Mucosa of descending colon (tissue), 3 donors: Measurements from ENCODE around the gene GALNTL6. TPM values are rescaled to one million over a fixed set of nuclear protein-coding genes. Genes with fewer than 3 reads are reported as not detected.

Source experiments
- ATAC-seq: fragments of 200-7000 bp; cut with Tn5 transposase; one replicate; pipeline ENCODE4 v1.9.1; 2020; ENCODE audit warnings: mild to moderate bottlenecking, moderate library complexity
- DNase-seq, 3 donors: peaks; one replicate each; pipeline ENCODE4 v3.0.0-alpha.2; 2020
- H3K36me3 ChIP-seq: fragments of 200-600 bp; one replicate; pipeline ENCODE4 v1.8.0; 2021; ENCODE audit warnings: low read depth, mild to moderate bottlenecking
- H3K4me1 ChIP-seq: fragments of 200-600 bp; one replicate; pipeline ENCODE4 v1.8.0; 2021; ENCODE audit warnings: low read depth, mild to moderate bottlenecking
- H3K4me3 ChIP-seq: fragments of 200-600 bp; one replicate; pipeline ENCODE4 v1.8.0; 2021; ENCODE audit warnings: mild to moderate bottlenecking
- H3K9me3 ChIP-seq: fragments of 200-600 bp; one replicate; pipeline ENCODE4 v1.8.0; 2021; ENCODE audit warnings: mild to moderate bottlenecking
- CTCF ChIP-seq: fragments of 200-600 bp; IDR thresholded peaks from one replicate; pipeline ENCODE4 v1.8.0; 2022; ENCODE audit warnings: antibody characterized with exemption, mild to moderate bottlenecking
- intact Hi-C, 2 donors: fragments of 100-400 bp; cut with DNase I in 1 of 2; cut with micrococcal nuclease in 1 of 2; formaldehyde crosslinking; loops; one replicate each; pipeline versions ENCODE4 v1.11.0 to v1.11.1; 2022; cut with DNase I, micrococcal nuclease
- total RNA-seq, 3 donors: library from RNA; stranded (reverse); fragmentation: NEBNext Ultra II Directional in 2 of 3; extraction: Animal tissue kit (Norgen Biotek cat#: 25700) in 2 of 3; gene quantifications; one replicate each; pipeline versions ENCODE4 v1.2.1 to v1.2.4, GENCODE V29; 2021 to 2023
- donor health status: DM: no; HTN: no; CAD: no; lungs with moderate emphysema.
- donor health status: DM: no; HTN: no; CAD: no.
- donor health status: DM: no; HTN: yes; CAD: no.

The GALNTL6 gene
- total RNA-seq, 3 donors from 2014 or later: 0.12 to 0.27 (median 0.19) TPM

GRCh38 chr4:172998527-172999469, 1185.6 kb downstream of the GALNTL6 start:
- Histone ChIP-seq H3K4me1 (peaks cover 13% of the 10 kb centered on the region), H3K4me3 (no peak overlapping the region), H3K36me3 (no peaks in the 10 kb centered on the region), H3K9me3 (no peaks in the 10 kb centered on the region)
- intact Hi-C loops: no loop called here
- ATAC-seq (peak; percentile 90), DNase-seq (peak in 1 of 3 donors; percentile 21)
- no peak for TF ChIP-seq CTCF

GRCh38 chr4:173001571-173001970, 1188.4 kb downstream of the GALNTL6 start:
- H3K4me1 ChIP-seq: peaks cover 17% of the 10 kb centered on the region
- no peak for TF ChIP-seq CTCF
- ATAC-seq: no peak
- DNase-seq: no peak
- no peak overlapping the region for H3K4me3 ChIP-seq
- intact Hi-C loops: no loop called here
- H3K9me3 ChIP-seq: no peaks in the 10 kb centered on the region
- H3K36me3 ChIP-seq: no peaks in the 10 kb centered on the region

- DNase-seq (no peak), ATAC-seq (no peak)
- no peak for TF ChIP-seq CTCF
- Histone ChIP-seq H3K4me3 (no peak overlapping the region), H3K4me1 (peaks cover 18% of the 10 kb centered on the region), H3K9me3 (no peaks in the 10 kb centered on the region), H3K36me3 (no peaks in the 10 kb centered on the region)
- intact Hi-C loops: no loop called here
Measured at GRCh38 chr4:173002830-173003561, 1189.8 kb downstream of the GALNTL6 start.

GRCh38 chr4:173005912-173006633, 1192.9 kb downstream of the GALNTL6 start:
- peak; percentile 88 for ATAC-seq
- no peak for TF ChIP-seq CTCF
- H3K4me1 ChIP-seq: peaks cover 6% of the 10 kb centered on the region

GRCh38 chr4:173008436-173008835, 1195.2 kb downstream of the GALNTL6 start:
- Histone ChIP-seq H3K4me1 (peaks cover 6% of the 10 kb centered on the region), H3K4me3 (no peak overlapping the region), H3K36me3 (no peaks in the 10 kb centered on the region), H3K9me3 (no peaks in the 10 kb centered on the region)
- intact Hi-C loops: no loop called here
- no peak for TF ChIP-seq CTCF
- ATAC-seq: no peak
- no peak for DNase-seq

More at GRCh38 chr4:173005912-173006633, 1192.9 kb downstream of the GALNTL6 start:
- no peaks in the 10 kb centered on the region for H3K36me3 ChIP-seq
- intact Hi-C loops: no loop called here
- H3K4me3 ChIP-seq: no peak overlapping the region
- DNase-seq: no peak
- H3K9me3 ChIP-seq: no peaks in the 10 kb centered on the region
